Caki2 (cell line): ENCODE results near the gene IL22RA1. TPM values are rescaled to one million over a fixed set of nuclear protein-coding genes. Genes with fewer than 3 reads are reported as not detected.

ENCODE experiments used
- DNase-seq: peaks from one replicate; pipeline ENCODE4 v3.0.0-alpha.2; 2015; ENCODE audit warnings: low read depth
- in situ Hi-C: cut with HindIII; loops from 2 replicates; pipeline ENCODE4 v1.10.0; 2016; ENCODE audit warnings: low sequenced_read_pairs, low pct_unique_long_range_greater_than_20kb, mixed read lengths
- total RNA-seq: library from RNA; depleted of rRNA; stranded (reverse); fragments of >200 nt; shearing (Covaris generic); gene quantifications from 2 replicates; pipeline ENCODE4 v1.2.3, GENCODE V29; 2014; ENCODE audit warnings: low replicate concordance

Gene IL22RA1
- total RNA-seq, 1 experiment from 2014 or later, result 0.68 TPM

- peak; percentile 58 for DNase-seq
- in situ Hi-C loops, result no loop called here
These were observed 6.9 kb upstream of the IL22RA1 start for GRCh38 chr1:24149866-24150233.

GRCh38 chr1:24147816-24148215 lies 4.9 kb upstream of the IL22RA1 start:
- DNase-seq, result no peak
- in situ Hi-C loops, result no loop called here

- in situ Hi-C loops, result no loop called here
- no peak for DNase-seq
These were observed 4.3 kb upstream of the IL22RA1 start for GRCh38 chr1:24147194-24147593.

- DNase-seq, result no peak
- in situ Hi-C loops, result no loop called here
These were observed 1.5 kb downstream of the IL22RA1 start for GRCh38 chr1:24141311-24141997.

GRCh38 chr1:24140741-24141181 lies 2.2 kb downstream of the IL22RA1 start:
- in situ Hi-C loops, result no loop called here
- DNase-seq, result no peak

- DNase-seq, result no peak
- in situ Hi-C loops, result no loop called here
These were observed 3.0 kb downstream of the IL22RA1 start for GRCh38 chr1:24139841-24140425.

- no peak for DNase-seq
These were observed 3.8 kb downstream of the IL22RA1 start for GRCh38 chr1:24139222-24139489.

GRCh38 chr1:24138476-24139221 lies 4.3 kb downstream of the IL22RA1 start:
- no peak for DNase-seq

More at GRCh38 chr1:24139222-24139489, 3.8 kb downstream of the IL22RA1 start:
- in situ Hi-C loops, result no loop called here

GRCh38 chr1:24136956-24137539 lies 5.9 kb downstream of the IL22RA1 start:
- in situ Hi-C loops, result no loop called here
- no peak for DNase-seq

More at GRCh38 chr1:24138476-24139221, 4.3 kb downstream of the IL22RA1 start:
- in situ Hi-C loops, result no loop called here

GRCh38 chr1:24134376-24134775 lies 8.6 kb downstream of the IL22RA1 start:
- in situ Hi-C loops, result no loop called here
- no peak for DNase-seq

- in situ Hi-C loops, result no loop called here
- no peak for DNase-seq
These were observed 9.1 kb downstream of the IL22RA1 start for GRCh38 chr1:24133819-24134218.

GRCh38 chr1:24130385-24130784 lies 12.6 kb downstream of the IL22RA1 start:
- DNase-seq, result no peak
- in situ Hi-C loops, result no loop called here

- in situ Hi-C loops, result no loop called here
- DNase-seq, result no peak
These were observed 15.1 kb downstream of the IL22RA1 start for GRCh38 chr1:24127801-24128363.

- no peak for DNase-seq
- in situ Hi-C loops, result no loop called here
These were observed 15.7 kb downstream of the IL22RA1 start for GRCh38 chr1:24127134-24127800.

GRCh38 chr1:24126672-24127023 lies 16.3 kb downstream of the IL22RA1 start:
- DNase-seq, result no peak
- in situ Hi-C loops, result no loop called here

- in situ Hi-C loops, result no loop called here
- no peak for DNase-seq
These were observed 16.8 kb downstream of the IL22RA1 start for GRCh38 chr1:24126018-24126671.

- DNase-seq, result no peak
- in situ Hi-C loops, result no loop called here
These were observed 17.5 kb downstream of the IL22RA1 start for GRCh38 chr1:24125456-24125855.

- no peak for DNase-seq
- in situ Hi-C loops, result no loop called here
These were observed 18.0 kb downstream of the IL22RA1 start for GRCh38 chr1:24124980-24125379.
